Measurements from ENCODE around the gene DYRK1A.
A peak's percentile ranks its signal among the peaks of the same experiment; 100 is the strongest.

DYRK1A gene

GRCh38 chr21:37550618-37551330, 184.2 kb downstream of the DYRK1A start:
- peak in 2 of 42 donors; percentile 12 to 30 for DNase-seq
- intact Hi-C loops (cut with DNase I): no loop called here

GRCh38 chr21:37551331-37551992, 184.9 kb downstream of the DYRK1A start:
- intact Hi-C loops (cut with DNase I): no loop called here
- peak in 1 of 42 donors; percentile 40 for DNase-seq

- peak in 1 of 42 donors; percentile 35 for DNase-seq
Measured at GRCh38 chr21:37551993-37552355, 185.4 kb downstream of the DYRK1A start.

GRCh38 chr21:37552496-37553029, 186.0 kb downstream of the DYRK1A start:
- intact Hi-C loops (cut with DNase I): no loop called here
- DNase-seq: peak in 1 of 42 donors; percentile 10

More at GRCh38 chr21:37551993-37552355, 185.4 kb downstream of the DYRK1A start:
- intact Hi-C loops (cut with DNase I): no loop called here

- intact Hi-C loops (cut with DNase I): no loop called here
- DNase-seq: peak in 3 of 42 donors; percentile 19 to 34 (median 29)
Measured at GRCh38 chr21:37553078-37553481, 186.5 kb downstream of the DYRK1A start.

GRCh38 chr21:37554661-37555379, 188.2 kb downstream of the DYRK1A start:
- intact Hi-C loops (cut with DNase I): no loop called here
- DNase-seq: peak in 1 of 42 donors; percentile 37

- intact Hi-C loops (cut with DNase I): no loop called here
- DNase-seq: peak in 1 of 42 donors; percentile 14
Measured at GRCh38 chr21:37555672-37556261, 189.2 kb downstream of the DYRK1A start.

GRCh38 chr21:37557261-37557950, 190.8 kb downstream of the DYRK1A start:
- DNase-seq: peak in 1 of 42 donors; percentile 25
- intact Hi-C loops (cut with DNase I): no loop called here

- intact Hi-C loops (cut with DNase I): no loop called here
- DNase-seq: peak in 1 of 42 donors; percentile 18
Measured at GRCh38 chr21:37558676-37559211, 192.2 kb downstream of the DYRK1A start.

GRCh38 chr21:37560385-37560784, 193.8 kb downstream of the DYRK1A start:
- peak in 1 of 42 donors; percentile 17 for DNase-seq
- intact Hi-C loops (cut with DNase I): loop anchor here (5.0 to 10.0 kb wide), 2 partner anchors 293 to 486 kb away; partner anchors contain the start of genes PIGP, TTC3 and VPS26C

GRCh38 chr21:37561506-37561905, 194.9 kb downstream of the DYRK1A start:
- intact Hi-C loops (cut with DNase I): loop anchor here (5.0 to 10.0 kb wide), 2 partner anchors 294 to 487 kb away; partner anchors contain the start of genes PIGP, TTC3 and VPS26C

GRCh38 chr21:37561941-37562919, 195.7 kb downstream of the DYRK1A start:
- intact Hi-C loops (cut with DNase I): loop anchor here (5.0 to 10.0 kb wide), 2 partner anchors 295 to 487 kb away; partner anchors contain the start of genes PIGP, TTC3 and VPS26C
- peak in 2 of 42 donors; percentile 12 to 25 for DNase-seq

More at GRCh38 chr21:37561506-37561905, 194.9 kb downstream of the DYRK1A start:
- DNase-seq: peak in 2 of 42 donors; percentile 16 to 24

- peak in 18 of 42 donors; percentile 6 to 62 (median 35) for DNase-seq
- intact Hi-C loops (cut with DNase I): loop anchor here (5.0 to 10.0 kb wide), 2 partner anchors 296 to 488 kb away; partner anchors contain the start of genes PIGP, TTC3 and VPS26C
Measured at GRCh38 chr21:37562920-37563640, 196.5 kb downstream of the DYRK1A start.

GRCh38 chr21:37563641-37564340, 197.2 kb downstream of the DYRK1A start:
- intact Hi-C loops (cut with DNase I): loop anchor here (5.0 to 10.0 kb wide), 2 partner anchors 296 to 489 kb away; partner anchors contain the start of genes PIGP, TTC3 and VPS26C
- DNase-seq: peak; percentile 88 to 98 (median 95)

- peak; percentile 56 to 96 (median 78) for DNase-seq
- intact Hi-C loops (cut with DNase I): loop anchor here (5.0 to 10.0 kb wide), 2 partner anchors 297 to 490 kb away; partner anchors contain the start of genes PIGP, TTC3 and VPS26C
Measured at GRCh38 chr21:37564341-37564923, 197.9 kb downstream of the DYRK1A start.

All from head of caudate nucleus (tissue), 42 donors.